ENCODE data around the gene E2F6. TPM values are rescaled to one million over a fixed set of nuclear protein-coding genes. Genes with fewer than 3 reads are reported as not detected.
A peak's percentile ranks its signal among the peaks of the same experiment; 100 is the strongest.

E2F6 gene
- total and polyA plus RNA-seq, 2 donors from 2014 or later, result 7.8 to 12.7 TPM

DNA sequence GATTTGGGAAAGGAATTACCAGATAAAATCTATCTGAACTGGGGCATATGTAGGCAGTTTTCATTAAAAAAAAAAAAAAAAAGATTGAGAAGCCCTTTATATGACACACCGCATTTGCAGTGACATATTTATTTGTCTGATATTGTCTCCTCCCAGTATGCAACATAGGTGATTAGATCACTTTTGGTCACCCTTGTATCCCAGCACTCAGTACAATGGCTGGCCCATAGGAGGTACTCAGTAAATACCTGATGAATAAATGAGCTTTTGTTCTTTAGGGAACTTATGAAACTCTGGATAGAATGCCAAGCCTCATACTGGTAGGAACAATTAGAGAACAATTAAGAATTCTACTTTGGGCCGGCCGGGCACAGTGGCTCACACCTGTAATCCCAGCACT lies 22.8 kb upstream of the E2F6 start:
- H3K4me3 ChIP-seq (ENCODE audit: low read length in 3 of 3), result no peak overlapping the region
- no peak for FAIRE-seq
- H3K27ac ChIP-seq (ENCODE audit: low read depth in 2 of 2, low read length in 2 of 2), result no peak overlapping the region

DNA sequence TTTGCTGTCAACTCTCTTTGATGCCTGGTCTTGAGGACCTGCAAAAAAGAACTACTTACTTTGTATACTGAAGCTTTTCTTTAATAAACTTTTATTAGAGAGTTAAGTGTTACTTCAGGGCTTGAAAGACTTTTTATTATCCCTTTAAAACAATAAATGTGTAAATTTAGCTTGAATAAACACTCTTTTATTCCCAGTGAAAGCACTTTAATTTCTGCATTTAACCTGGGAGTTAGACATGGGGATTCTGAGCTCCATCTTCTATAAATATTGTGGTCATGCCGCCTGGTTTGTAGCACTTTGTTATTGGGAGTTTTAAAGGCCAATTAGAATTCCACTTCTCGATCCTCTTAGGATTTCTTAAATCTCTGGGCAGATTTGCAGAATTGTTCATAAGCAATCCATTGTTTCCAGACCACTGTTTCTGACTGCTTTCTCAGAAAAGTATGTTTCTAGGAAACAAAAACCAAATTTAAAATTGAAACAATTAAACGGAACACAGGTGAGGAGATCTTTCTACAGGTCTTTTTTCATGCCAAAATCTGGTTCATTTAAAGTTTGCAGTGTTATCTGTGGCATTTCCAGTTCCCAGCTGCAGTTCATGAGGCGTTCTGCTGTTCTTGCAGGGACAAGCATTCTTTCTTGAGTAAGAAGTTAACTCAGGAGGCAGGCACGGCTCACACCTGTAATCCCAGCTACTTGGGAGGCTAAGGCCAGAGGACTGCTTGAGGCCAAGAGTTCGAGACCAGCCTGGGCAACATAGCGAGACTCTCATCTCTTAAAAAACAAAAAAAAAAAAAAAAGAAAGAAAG lies 18.1 kb upstream of the E2F6 start:
- peak overlapping the region in 2 of 3 donors; percentile 61 to 76 for H3K4me3 ChIP-seq (ENCODE audit: low read length in 3 of 3)
- no peaks in the 10 kb centered on the region for H3K27me3 ChIP-seq (ENCODE audit: control insufficient read depth, insufficient read depth, low read length)
- no peak overlapping the region for H3K27ac ChIP-seq (ENCODE audit: low read depth in 2 of 2, low read length in 2 of 2)
- DNase-seq, result peak in 2 of 5 donors; percentile 34 to 47
- no peaks in the 10 kb centered on the region for H3K9me3 ChIP-seq (ENCODE audit: control insufficient read depth in 2 of 3, insufficient read depth in 1 of 3, low read length in 3 of 3)
- H3K36me3 ChIP-seq (ENCODE audit: control insufficient read depth in 2 of 3, insufficient read depth in 3 of 3, low read length in 3 of 3), result no peaks in the 10 kb centered on the region
- no peak overlapping the region for H3K9ac ChIP-seq (ENCODE audit: low read length in 3 of 3)
- peaks cover 0 to 6% (median 3%) of the 10 kb centered on the region in 3 donors for H3K4me1 ChIP-seq (ENCODE audit: control insufficient read depth in 2 of 3, insufficient read depth in 2 of 3, low read depth in 1 of 3, low read length in 3 of 3)
- intact Hi-C loops (cut with DNase I), result loop anchor here (5.0 kb wide), 1 partner anchor 98 kb away; no protein-coding TSS in a partner anchor
- TF ChIP-seq, protein P1, sequence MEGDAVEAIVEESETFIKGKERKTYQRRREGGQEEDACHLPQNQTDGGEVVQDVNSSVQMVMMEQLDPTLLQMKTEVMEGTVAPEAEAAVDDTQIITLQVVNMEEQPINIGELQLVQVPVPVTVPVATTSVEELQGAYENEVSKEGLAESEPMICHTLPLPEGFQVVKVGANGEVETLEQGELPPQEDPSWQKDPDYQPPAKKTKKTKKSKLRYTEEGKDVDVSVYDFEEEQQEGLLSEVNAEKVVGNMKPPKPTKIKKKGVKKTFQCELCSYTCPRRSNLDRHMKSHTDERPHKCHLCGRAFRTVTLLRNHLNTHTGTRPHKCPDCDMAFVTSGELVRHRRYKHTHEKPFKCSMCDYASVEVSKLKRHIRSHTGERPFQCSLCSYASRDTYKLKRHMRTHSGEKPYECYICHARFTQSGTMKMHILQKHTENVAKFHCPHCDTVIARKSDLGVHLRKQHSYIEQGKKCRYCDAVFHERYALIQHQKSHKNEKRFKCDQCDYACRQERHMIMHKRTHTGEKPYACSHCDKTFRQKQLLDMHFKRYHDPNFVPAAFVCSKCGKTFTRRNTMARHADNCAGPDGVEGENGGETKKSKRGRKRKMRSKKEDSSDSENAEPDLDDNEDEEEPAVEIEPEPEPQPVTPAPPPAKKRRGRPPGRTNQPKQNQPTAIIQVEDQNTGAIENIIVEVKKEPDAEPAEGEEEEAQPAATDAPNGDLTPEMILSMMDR (IDR thresholded peaks at IDR 0.05; ENCODE audit: borderline replicate concordance, extremely low read depth, insufficient read depth), result no peak
- no peak for FAIRE-seq

More for the DNA sequence above, 22.8 kb upstream of the E2F6 start:
- Histone ChIP-seq H3K27me3 (ENCODE audit: control insufficient read depth, insufficient read depth, low read length) (no peaks in the 10 kb centered on the region), H3K4me1 (ENCODE audit: control insufficient read depth in 2 of 3, insufficient read depth in 2 of 3, low read depth in 1 of 3, low read length in 3 of 3) (peaks cover 0 to 3% (median 0%) of the 10 kb centered on the region in 3 donors), H3K9ac (ENCODE audit: low read length in 3 of 3) (no peak overlapping the region), H3K36me3 (ENCODE audit: control insufficient read depth in 2 of 3, insufficient read depth in 3 of 3, low read length in 3 of 3) (no peaks in the 10 kb centered on the region), H3K9me3 (ENCODE audit: control insufficient read depth in 2 of 3, insufficient read depth in 1 of 3, low read length in 3 of 3) (peaks cover 0 to 2% (median 0%) of the 10 kb centered on the region in 3 donors)
- no peak for DNase-seq
- TF ChIP-seq, protein P1 (IDR thresholded peaks at IDR 0.05; ENCODE audit: borderline replicate concordance, extremely low read depth, insufficient read depth), result no peak
- intact Hi-C loops (cut with DNase I), result no loop called here

DNA sequence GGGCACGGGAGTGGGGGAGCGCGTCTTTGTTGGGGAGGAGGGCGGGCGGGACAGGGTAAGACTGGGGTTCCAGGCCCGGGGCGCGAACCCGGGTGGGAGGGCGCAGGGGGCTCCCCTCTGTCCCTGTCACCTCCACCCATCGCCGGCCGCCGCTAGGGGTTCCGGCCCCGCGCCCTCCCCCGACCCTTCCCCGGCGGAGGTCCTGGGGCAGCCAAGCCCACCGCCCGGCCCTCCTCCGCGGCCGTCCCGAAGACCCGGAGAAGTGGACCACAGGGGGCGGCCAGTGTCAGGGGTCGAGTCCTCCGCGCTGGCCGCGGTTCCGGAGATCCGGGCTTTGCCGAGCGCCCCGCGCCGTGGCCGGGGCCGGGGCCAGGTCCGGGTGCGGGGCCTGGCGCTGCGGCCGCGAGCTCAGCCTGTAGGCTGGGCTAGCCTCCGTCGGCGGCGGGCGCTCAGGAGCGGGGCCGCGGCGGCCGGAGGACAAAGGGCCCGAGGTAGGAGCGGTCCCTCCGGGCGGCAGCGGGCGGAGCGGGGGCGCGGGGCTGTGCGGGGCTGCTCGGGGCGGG lies 16.6 kb upstream of the E2F6 start:
- H3K4me1 ChIP-seq (ENCODE audit: control insufficient read depth in 2 of 3, insufficient read depth in 2 of 3, low read depth in 1 of 3, low read length in 3 of 3), result peaks cover 0 to 6% (median 3%) of the 10 kb centered on the region in 3 donors
- H3K27ac ChIP-seq (ENCODE audit: low read depth in 2 of 2, low read length in 2 of 2), result no peak overlapping the region
- no peaks in the 10 kb centered on the region for H3K36me3 ChIP-seq (ENCODE audit: control insufficient read depth in 2 of 3, insufficient read depth in 3 of 3, low read length in 3 of 3)
- H3K9ac ChIP-seq (ENCODE audit: low read length in 3 of 3), result no peak overlapping the region
- FAIRE-seq (no peak), DNase-seq (peak; percentile 71 to 88 (median 79))
- H3K4me3 ChIP-seq (ENCODE audit: low read length in 3 of 3), result peak overlapping the region in 1 of 3 donors; percentile 61
- TF ChIP-seq, protein P1 (IDR thresholded peaks at IDR 0.05; ENCODE audit: borderline replicate concordance, extremely low read depth, insufficient read depth), result no peak
- H3K9me3 ChIP-seq (ENCODE audit: control insufficient read depth in 2 of 3, insufficient read depth in 1 of 3, low read length in 3 of 3), result no peaks in the 10 kb centered on the region
- intact Hi-C loops (cut with DNase I), result loop anchor here (5.0 kb wide), 1 partner anchor 100 kb away; no protein-coding TSS in a partner anchor
- no peaks in the 10 kb centered on the region for H3K27me3 ChIP-seq (ENCODE audit: control insufficient read depth, insufficient read depth, low read length)
